ENCODE data around the gene C3AR1. TPM values are rescaled to one million over a fixed set of nuclear protein-coding genes. Genes with fewer than 3 reads are reported as not detected.
"Not testable (repeated sequence)": the region's sequence is repeated elsewhere in the genome, so short reads cannot be mapped to it uniquely, and the experiment has no call there.

Gene C3AR1
- total RNA-seq, 1 experiment from 2014 or later, result 2.1 TPM

- peak; percentile 67 for DNase-seq (ENCODE audit: low read depth)
Observed at GRCh38 chr12:8057839-8058238, 8.3 kb downstream of the C3AR1 start.

- DNase-seq (ENCODE audit: low read depth), result no peak
Observed at GRCh38 chr12:8057306-8057705, 8.9 kb downstream of the C3AR1 start.

- no peak for DNase-seq (ENCODE audit: low read depth)
Observed at GRCh38 chr12:8054816-8055215, 11.3 kb downstream of the C3AR1 start.

GRCh38 chr12:8052679-8053078, 13.5 kb downstream of the C3AR1 start:
- DNase-seq (ENCODE audit: low read depth), result no peak

- DNase-seq (ENCODE audit: low read depth), result no peak
Observed at GRCh38 chr12:8050600-8051250, 15.4 kb downstream of the C3AR1 start.

GRCh38 chr12:8048906-8049305, 17.3 kb downstream of the C3AR1 start:
- DNase-seq (ENCODE audit: low read depth), result no peak

GRCh38 chr12:8047842-8048241, 18.3 kb downstream of the C3AR1 start:
- DNase-seq (ENCODE audit: low read depth), result no peak

- peak; percentile 74 for DNase-seq (ENCODE audit: low read depth)
Observed at GRCh38 chr12:8045952-8046944, 19.9 kb downstream of the C3AR1 start.

- no peak for DNase-seq (ENCODE audit: low read depth)
Observed at GRCh38 chr12:8040791-8041190, 25.4 kb downstream of the C3AR1 start.

- peak; percentile 69 for DNase-seq (ENCODE audit: low read depth)
Observed at GRCh38 chr12:8038659-8039114, 27.5 kb downstream of the C3AR1 start.

GRCh38 chr12:8037947-8038346, 28.2 kb downstream of the C3AR1 start:
- no peak for DNase-seq (ENCODE audit: low read depth)

GRCh38 chr12:8037046-8037663, 29.0 kb downstream of the C3AR1 start:
- no peak for DNase-seq (ENCODE audit: low read depth)

- no peak for DNase-seq (ENCODE audit: low read depth)
Observed at GRCh38 chr12:8036346-8036745, 29.8 kb downstream of the C3AR1 start.

- no peak for DNase-seq (ENCODE audit: low read depth)
Observed at GRCh38 chr12:8035440-8036010, 30.6 kb downstream of the C3AR1 start.

- DNase-seq (ENCODE audit: low read depth), result no peak
Observed at GRCh38 chr12:8034802-8035201, 31.4 kb downstream of the C3AR1 start.

- DNase-seq (ENCODE audit: low read depth), result peak; percentile 46
Observed at GRCh38 chr12:8033153-8034044, 32.8 kb downstream of the C3AR1 start.

- DNase-seq (ENCODE audit: low read depth), result peak; percentile 57
Observed at GRCh38 chr12:8032242-8033152, 33.7 kb downstream of the C3AR1 start, which contains the start of gene FOXJ2. Gene FOXJ2, plus strand, starts transcription at chr12:8032716. Its CDS starts 7,117 bp downstream, at chr12:8039833.

GRCh38 chr12:8031872-8032241, 34.3 kb downstream of the C3AR1 start:
- no peak for DNase-seq (ENCODE audit: low read depth)

- DNase-seq (ENCODE audit: low read depth), result not testable (repeated sequence)
Observed at GRCh38 chr12:8031017-8031416, 35.1 kb downstream of the C3AR1 start.

- DNase-seq (ENCODE audit: low read depth), result no peak
Observed at GRCh38 chr12:8030189-8030588, 36.0 kb downstream of the C3AR1 start.

All from LHCN-M2 (cell line).